ENCODE results near the gene TMEM86B. TPM values are rescaled to one million over a fixed set of nuclear protein-coding genes. Genes with fewer than 3 reads are reported as not detected.
A peak's percentile ranks its signal among the peaks of the same experiment; 100 is the strongest.

Gene TMEM86B
- total RNA-seq, 1 experiment from 2014 or later = 10.6 TPM

- no peak for DNase-seq (ENCODE audit: low spot score)
These were observed 5.1 kb downstream of the TMEM86B start for GRCh38 chr19:55223291-55224037.

GRCh38 chr19:55220525-55220924, 8.0 kb downstream of the TMEM86B start:
- no peak for DNase-seq (ENCODE audit: low spot score)

- DNase-seq (ENCODE audit: low spot score) = peak; percentile 99
These were observed 11.9 kb downstream of the TMEM86B start for GRCh38 chr19:55216461-55217198.

- no peak for DNase-seq (ENCODE audit: low spot score)
These were observed 15.0 kb downstream of the TMEM86B start for GRCh38 chr19:55213547-55213946.

GRCh38 chr19:55212447-55212846, 16.1 kb downstream of the TMEM86B start:
- DNase-seq (ENCODE audit: low spot score) = peak; percentile 98

GRCh38 chr19:55209693-55210472, 18.7 kb downstream of the TMEM86B start:
- peak; percentile 95 for DNase-seq (ENCODE audit: low spot score)

GRCh38 chr19:55208880-55209692, 19.5 kb downstream of the TMEM86B start, which contains the start of gene PTPRH:
Gene PTPRH (minus strand): TSS chr19:55209501. CDS start chr19:55209433, 68 bp downstream.
- DNase-seq (ENCODE audit: low spot score) = peak; percentile 95

GRCh38 chr19:55206664-55207500, 21.7 kb downstream of the TMEM86B start:
- DNase-seq (ENCODE audit: low spot score) = peak; percentile 99

GRCh38 chr19:55202199-55202598, 26.4 kb downstream of the TMEM86B start:
- peak; percentile 35 for DNase-seq (ENCODE audit: low spot score)

GRCh38 chr19:55199620-55200204, 28.9 kb downstream of the TMEM86B start:
- DNase-seq (ENCODE audit: low spot score) = no peak

- DNase-seq (ENCODE audit: low spot score) = no peak
These were observed 29.9 kb downstream of the TMEM86B start for GRCh38 chr19:55198651-55199050.

- DNase-seq (ENCODE audit: low spot score) = no peak
These were observed 31.0 kb downstream of the TMEM86B start for GRCh38 chr19:55197528-55197927.

- peak; percentile 51 for DNase-seq (ENCODE audit: low spot score)
These were observed 31.8 kb downstream of the TMEM86B start for GRCh38 chr19:55196803-55197202.

- no peak for DNase-seq (ENCODE audit: low spot score)
These were observed 35.1 kb downstream of the TMEM86B start for GRCh38 chr19:55193481-55193880.

- DNase-seq (ENCODE audit: low spot score) = no peak
These were observed 39.1 kb downstream of the TMEM86B start for GRCh38 chr19:55189403-55189835.

GRCh38 chr19:55188625-55189024, 39.9 kb downstream of the TMEM86B start:
- no peak for DNase-seq (ENCODE audit: low spot score)

GRCh38 chr19:55186080-55186479, 42.5 kb downstream of the TMEM86B start:
- no peak for DNase-seq (ENCODE audit: low spot score)

GRCh38 chr19:55181740-55182139, 46.8 kb downstream of the TMEM86B start:
- no peak for DNase-seq (ENCODE audit: low spot score)

GRCh38 chr19:55179606-55180484, 48.7 kb downstream of the TMEM86B start, which contains the start of gene SYT5:
Gene SYT5 (minus strand): TSS chr19:55180289. CDS start chr19:55179041, 1,248 bp downstream.
- no peak for DNase-seq (ENCODE audit: low spot score)
